ENCODE measurements around the gene TRAPPC3L.
"Not testable (repeated sequence)": the region's sequence is repeated elsewhere in the genome, so short reads cannot be mapped to it uniquely, and the experiment has no call there.

The TRAPPC3L gene

DNA sequence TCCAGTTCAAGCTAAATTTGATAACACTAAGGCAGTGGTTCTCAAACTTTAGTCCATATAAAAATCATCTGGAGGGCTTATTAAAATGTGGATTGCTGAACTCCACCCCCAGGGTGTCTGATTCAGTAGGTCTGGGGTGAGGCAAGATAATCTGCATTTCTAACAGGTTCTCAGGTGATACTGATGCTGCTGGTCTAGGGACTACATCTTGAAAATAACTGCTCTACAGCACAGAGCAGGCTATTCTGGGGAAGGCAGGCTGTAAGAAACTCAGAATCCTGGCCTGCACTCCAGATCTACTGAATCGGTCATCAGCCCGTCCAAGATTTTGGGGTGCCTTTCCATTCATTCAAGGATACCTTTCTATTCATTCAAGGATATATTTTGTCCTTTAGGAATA lies 22.6 kb downstream of the TRAPPC3L start:
- no peak for DNase-seq (ENCODE audit: low read depth, low spot score)
- H3K27ac ChIP-seq, result no peak overlapping the region

GRCh38 chr6:116518621-116519368 lies 26.7 kb downstream of the TRAPPC3L start:
- DNase-seq (ENCODE audit: low read depth, low spot score), result no peak
- no peak overlapping the region for H3K27ac ChIP-seq

DNA sequence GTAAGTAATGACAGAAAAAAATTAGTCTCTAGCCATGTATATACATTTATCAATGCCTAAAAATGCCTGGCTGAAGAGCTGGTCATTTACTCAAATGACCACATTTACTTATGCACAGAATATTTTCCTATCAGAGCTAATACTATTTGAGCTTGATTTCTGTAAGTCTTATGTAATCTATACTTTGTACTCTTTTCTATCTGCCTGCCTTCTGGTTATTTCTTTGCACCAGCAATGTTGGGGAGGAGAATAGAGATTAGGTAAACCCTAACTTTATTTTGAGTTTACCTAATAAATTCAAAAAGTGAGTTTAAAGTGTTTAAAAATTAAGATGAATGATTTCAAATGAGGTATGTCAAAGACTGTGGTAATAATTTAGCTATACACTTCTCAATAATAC lies 30.3 kb downstream of the TRAPPC3L start:
- no peak overlapping the region for H3K27ac ChIP-seq
- no peak for DNase-seq (ENCODE audit: low read depth, low spot score)

DNA sequence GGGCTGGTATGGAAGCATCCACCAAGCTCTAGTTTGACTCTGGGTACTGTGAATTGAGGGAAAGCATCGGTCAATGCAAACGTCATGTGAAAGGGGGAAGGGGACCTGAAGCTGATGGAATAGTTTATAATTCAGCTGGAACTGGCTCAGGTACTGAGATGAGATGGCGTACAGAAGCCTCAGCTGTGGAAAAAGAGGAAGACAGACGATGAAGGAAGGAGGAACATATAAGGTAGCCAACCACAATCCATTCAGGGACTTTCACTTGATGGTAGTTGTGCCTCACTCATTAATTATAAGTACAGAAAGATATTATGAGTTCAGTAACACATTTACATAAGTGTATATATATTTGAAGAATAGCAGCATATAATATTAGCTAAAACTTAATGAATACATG lies 31.4 kb downstream of the TRAPPC3L start:
- H3K27ac ChIP-seq, result peak overlapping the region; percentile 14
- no peak for DNase-seq (ENCODE audit: low read depth, low spot score)

DNA sequence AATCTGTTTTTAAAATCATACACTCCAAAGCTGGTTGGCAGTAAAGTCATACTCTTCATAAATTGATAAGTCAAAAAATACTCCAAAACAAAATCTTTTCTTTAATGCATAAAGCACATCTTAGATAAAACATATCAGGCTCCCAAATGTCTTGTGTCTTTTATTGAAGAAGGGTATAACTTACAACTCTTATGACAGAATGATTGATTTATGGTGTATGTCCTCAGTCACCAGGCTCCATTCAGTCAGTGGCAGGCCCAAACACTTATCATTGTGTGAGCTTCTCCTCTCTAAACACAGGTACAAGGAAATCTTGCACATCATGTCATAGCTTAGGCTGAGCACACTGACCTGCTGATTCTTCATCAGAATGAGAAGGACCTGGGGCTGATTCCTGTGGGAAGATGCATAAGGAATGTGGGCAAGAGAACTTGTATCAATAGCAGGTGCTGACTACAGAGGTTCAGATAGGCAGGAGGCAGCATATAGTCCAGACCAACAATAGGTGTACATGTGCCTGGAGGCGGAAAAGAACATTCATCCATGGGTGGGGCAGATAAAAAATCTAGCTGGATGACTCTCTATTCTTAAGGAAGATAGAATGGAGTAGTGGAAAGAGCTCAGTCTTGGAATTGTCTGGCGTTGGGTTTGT lies 32.1 kb downstream of the TRAPPC3L start:
- H3K27ac ChIP-seq, result peak overlapping the region; percentile 21
- peak; percentile 49 for DNase-seq (ENCODE audit: low read depth, low spot score)

DNA sequence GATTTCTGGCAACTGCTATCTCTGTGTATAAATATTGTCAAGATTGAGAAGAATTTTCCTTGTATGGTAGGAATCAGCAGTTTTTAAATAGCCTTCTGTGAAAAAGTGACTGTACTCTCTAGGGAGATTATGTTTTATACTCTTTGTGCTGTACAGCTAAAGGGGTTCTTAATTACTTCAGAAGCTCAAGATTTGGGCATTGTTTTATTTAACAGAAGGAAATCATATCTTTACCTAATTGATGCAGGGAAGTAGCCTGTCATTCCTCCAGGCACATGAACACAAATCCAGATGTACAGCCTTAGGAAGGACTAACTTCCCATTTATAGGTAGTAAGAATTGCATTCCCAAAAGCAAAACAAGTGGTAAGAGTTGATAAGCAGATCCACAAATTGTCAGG lies 32.8 kb downstream of the TRAPPC3L start:
- H3K27ac ChIP-seq, result peak overlapping the region; percentile 21

DNA sequence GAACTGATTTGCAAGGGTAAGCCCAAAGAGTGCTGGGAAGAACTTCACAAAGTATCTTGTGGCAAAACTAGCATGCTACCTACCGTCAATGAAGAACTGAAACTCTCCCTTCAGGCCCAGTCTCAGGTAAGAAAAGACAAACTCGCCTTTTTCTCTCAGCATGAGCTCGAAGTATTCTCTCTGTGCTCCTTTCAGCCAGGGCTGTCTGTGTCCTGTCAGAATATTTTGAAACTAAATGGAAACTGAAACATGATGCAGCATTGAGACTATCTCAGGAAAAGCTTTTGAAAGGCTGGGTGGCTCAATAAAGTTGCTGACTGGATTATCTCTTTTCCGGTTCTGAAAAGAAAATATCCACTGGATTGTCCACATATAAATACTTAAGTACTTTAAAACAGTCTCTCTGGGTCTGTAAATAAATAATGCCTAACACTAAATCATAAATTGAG lies 33.3 kb downstream of the TRAPPC3L start:
- DNase-seq (ENCODE audit: low read depth, low spot score), result no peak
- H3K27ac ChIP-seq, result no peak overlapping the region

More for the DNA sequence above, 32.8 kb downstream of the TRAPPC3L start:
- DNase-seq (ENCODE audit: low read depth, low spot score), result no peak

GRCh38 chr6:116511424-116512110 lies 33.9 kb downstream of the TRAPPC3L start, which contains the start of gene CALHM5:
TSS of gene CALHM5 (plus strand) at chr6:116511639. CDS start at chr6:116511697, 58 bp downstream.
- DNase-seq (ENCODE audit: low read depth, low spot score), result peak; percentile 39
- no peak within 1 kb of the TSS for H3K27ac ChIP-seq

GRCh38 chr6:116508527-116508926 lies 37.0 kb downstream of the TRAPPC3L start:
- no peak overlapping the region for H3K27ac ChIP-seq

DNA sequence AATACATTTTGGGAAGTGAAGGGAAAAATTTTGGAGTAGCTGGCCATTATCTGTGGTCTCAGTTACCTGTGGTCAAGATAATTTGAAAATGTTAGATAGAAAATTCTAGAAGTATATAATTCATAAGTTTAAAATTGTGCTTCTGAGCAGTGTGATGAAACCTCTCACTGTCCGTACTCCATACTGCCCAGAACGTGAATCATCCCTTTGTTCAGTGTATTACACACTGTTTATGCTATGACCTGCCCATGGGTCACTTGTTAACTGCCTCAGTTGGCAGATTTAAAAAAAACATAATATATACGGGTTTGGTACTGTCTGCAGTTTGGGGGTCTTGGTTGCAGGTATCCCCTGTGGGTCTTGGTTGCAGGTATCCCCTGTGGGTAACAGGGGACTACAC lies 38.2 kb downstream of the TRAPPC3L start:
- no peak overlapping the region for H3K27ac ChIP-seq
- DNase-seq (ENCODE audit: low read depth, low spot score), result no peak

More at GRCh38 chr6:116508527-116508926, 37.0 kb downstream of the TRAPPC3L start:
- DNase-seq (ENCODE audit: low read depth, low spot score), result no peak

DNA sequence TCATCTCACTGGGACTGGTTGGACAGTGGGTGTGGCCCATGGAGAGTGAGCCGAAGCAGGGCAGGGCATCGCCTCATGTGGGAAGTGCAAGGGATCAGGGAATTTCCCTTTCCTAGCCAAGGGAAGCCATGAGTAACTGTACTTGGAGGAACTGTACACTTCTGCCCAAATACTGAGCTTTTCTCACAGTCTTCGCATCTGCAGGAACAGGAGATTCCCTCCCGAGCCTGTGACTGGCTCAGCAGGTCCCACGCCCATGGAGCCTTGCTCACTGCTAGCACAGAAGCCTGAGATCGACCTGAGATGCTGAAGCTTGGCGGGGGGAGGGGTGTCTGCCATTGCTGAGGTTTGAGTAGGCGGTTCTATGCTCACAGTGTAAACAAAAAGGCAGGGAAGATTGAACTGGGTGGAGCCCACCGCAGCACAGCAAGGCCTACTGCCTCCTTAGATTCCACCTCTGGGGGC lies 44.5 kb downstream of the TRAPPC3L start:
- H3K27ac ChIP-seq, result no peak overlapping the region
- DNase-seq (ENCODE audit: low read depth, low spot score), result no peak

DNA sequence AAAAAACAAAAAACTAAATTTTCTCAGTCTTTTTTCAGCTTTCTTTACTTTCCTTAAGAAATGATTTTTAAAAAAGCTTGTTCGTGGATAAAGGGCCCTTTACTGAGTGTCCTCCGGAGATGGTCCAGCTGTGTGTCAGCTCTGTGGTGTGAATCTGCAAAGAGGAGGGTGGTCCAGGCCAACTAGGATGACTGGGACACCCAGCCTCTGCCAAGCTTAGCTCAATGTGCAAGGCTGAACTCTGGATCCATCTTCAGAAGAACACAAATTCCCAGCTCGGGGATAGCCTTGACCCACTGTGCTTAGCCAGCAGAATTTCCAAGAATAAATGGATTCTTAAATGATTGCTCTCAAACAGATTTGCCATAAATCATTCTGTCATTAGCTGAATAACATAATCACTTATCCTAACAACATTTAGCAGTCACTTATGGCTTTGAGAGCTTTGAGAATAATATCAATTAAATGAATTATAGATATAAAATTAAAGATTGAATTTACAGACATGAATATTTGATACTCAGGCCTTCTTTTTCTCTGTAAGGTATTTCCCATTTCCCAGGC lies 48.3 kb downstream of the TRAPPC3L start:
- no peak for DNase-seq (ENCODE audit: low read depth, low spot score)
- H3K27ac ChIP-seq, result no peak overlapping the region

GRCh38 chr6:116495161-116495560 lies 50.3 kb downstream of the TRAPPC3L start:
- DNase-seq (ENCODE audit: low read depth, low spot score); H3K27ac ChIP-seq: not testable (repeated sequence)

DNA sequence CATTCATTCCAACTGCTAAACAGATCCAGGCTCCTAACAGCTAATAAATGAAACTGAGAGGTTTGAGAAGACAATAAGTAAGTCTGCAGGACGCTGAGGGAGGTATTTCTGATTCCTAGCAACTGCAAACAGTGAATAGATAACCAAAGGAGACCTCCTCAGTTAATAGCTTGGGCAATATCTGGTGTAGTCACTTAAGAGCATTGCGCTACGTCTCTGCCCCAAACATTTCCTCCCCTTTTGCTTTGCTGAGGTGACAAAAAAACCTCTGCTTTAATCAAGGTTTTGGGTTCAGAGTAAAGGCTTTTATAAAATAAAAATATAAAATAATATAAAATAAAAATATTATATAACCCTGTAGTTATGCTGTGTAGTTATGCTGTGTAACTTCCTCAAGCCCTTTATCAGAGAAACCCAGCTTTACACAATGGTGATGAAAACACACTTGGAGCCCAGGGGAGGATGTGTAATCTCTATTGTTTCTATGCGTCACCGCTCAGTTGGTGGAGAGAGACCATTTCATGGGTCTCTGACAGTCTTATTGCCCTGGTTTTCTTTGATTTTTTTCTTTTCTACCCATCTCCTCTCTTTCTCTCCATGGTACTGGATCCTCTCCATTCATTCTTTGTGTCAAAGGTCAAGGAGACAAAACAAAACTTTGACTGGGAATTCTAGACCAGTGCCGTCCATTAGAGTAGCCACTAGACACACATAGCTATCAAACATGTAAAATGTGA lies 53.0 kb downstream of the TRAPPC3L start:
- no peak for DNase-seq (ENCODE audit: low read depth, low spot score)
- H3K27ac ChIP-seq, result no peak overlapping the region

DNA sequence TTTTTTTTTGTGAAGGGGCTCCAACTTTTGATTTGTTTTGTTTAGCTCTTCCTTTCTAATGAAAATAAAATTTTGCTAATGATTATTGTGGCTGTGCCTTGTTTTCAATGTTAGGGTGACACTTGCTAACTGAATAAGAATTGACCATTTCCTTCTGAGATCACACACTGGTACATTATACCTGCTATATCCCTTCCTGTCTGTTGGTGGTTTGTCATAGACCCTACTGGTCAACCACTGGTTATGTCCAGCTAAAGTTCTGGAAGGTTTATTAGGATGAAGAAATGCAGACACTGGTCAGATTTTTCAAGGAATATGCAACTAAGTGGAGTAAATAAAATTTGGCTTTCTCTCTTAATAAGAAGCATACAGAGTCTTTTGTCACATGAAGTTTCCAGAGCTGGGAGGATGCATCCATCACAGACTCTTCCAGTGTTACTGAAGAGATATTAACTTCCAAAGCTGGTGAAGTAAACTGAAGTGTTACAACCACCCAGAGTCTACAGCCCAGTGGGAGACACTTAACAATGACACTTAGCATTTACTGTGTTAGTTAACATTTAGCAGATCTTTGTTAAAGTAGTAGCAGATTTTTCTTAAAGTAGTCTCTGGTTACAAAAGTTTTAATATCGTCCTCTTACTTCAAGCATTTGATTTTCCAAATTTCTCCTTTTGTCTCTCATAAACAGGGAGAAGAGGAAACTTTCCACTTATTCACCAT lies 53.7 kb downstream of the TRAPPC3L start:
- no peak for DNase-seq (ENCODE audit: low read depth, low spot score)
- H3K27ac ChIP-seq, result no peak overlapping the region

- no peak for DNase-seq (ENCODE audit: low read depth, low spot score)
- no peak overlapping the region for H3K27ac ChIP-seq
Measured at GRCh38 chr6:116485559-116486184, 59.8 kb downstream of the TRAPPC3L start.

DNA sequence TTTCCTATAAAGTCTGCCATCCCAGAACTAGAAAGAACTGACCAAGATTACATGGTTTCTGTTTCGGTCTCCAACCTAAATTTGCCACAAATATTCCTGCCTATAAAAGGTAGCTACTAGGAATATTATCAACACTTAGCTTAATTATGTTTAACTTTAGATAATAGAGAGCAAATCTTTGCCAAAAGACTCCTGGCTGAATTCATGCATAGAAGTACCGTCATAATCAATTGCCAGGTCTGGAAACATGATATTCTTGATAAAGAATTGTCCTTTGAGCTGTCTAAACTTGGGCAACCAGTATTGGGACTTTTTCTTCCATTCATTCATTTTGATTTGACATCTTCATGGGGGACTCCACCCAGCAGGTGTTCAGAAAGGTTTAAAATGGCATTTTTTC lies 61.9 kb downstream of the TRAPPC3L start:
- H3K27ac ChIP-seq, result no peak overlapping the region
- no peak for DNase-seq (ENCODE audit: low read depth, low spot score)

DNA sequence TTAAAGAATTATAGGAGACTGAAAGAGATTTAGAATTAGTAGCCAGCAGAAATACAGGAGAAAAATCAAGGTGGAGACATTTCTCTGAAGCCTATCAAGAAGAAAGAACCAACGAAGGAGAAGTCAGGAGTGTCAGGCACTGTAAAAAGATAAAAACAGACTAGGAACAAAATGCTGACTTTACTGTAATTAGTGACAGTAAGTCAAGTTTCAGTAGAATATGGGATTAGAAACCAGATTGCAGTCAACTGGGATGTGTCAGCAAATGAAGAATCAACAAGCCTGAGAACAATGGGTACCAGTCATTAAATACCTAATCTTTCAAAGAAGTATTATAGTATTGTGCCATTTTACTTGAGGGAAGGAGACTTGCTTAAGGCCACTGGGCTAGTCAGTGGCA lies 62.7 kb downstream of the TRAPPC3L start:
- no peak for DNase-seq (ENCODE audit: low read depth, low spot score)
- no peak overlapping the region for H3K27ac ChIP-seq
